Measurements from ENCODE around the gene ABCC4.

Gene ABCC4

GRCh38 chr13:95128045-95128643, 173.1 kb downstream of the ABCC4 start:
- in situ Hi-C loops (cut with HindIII; ENCODE audit: low sequenced_read_pairs): no loop called here

GRCh38 chr13:95124959-95125358, 176.3 kb downstream of the ABCC4 start:
- in situ Hi-C loops (cut with HindIII; ENCODE audit: low sequenced_read_pairs): no loop called here

- in situ Hi-C loops (cut with HindIII; ENCODE audit: low sequenced_read_pairs): no loop called here
Measured at GRCh38 chr13:95123726-95124125, 177.5 kb downstream of the ABCC4 start.

GRCh38 chr13:95122063-95122462, 179.2 kb downstream of the ABCC4 start:
- in situ Hi-C loops (cut with HindIII; ENCODE audit: low sequenced_read_pairs): no loop called here

- in situ Hi-C loops (cut with HindIII; ENCODE audit: low sequenced_read_pairs): no loop called here
Measured at GRCh38 chr13:95121516-95121915, 179.7 kb downstream of the ABCC4 start.

GRCh38 chr13:95120650-95121049, 180.6 kb downstream of the ABCC4 start:
- in situ Hi-C loops (cut with HindIII; ENCODE audit: low sequenced_read_pairs): no loop called here

GRCh38 chr13:95118541-95119324, 182.5 kb downstream of the ABCC4 start:
- in situ Hi-C loops (cut with HindIII; ENCODE audit: low sequenced_read_pairs): no loop called here

GRCh38 chr13:95117092-95117491, 184.2 kb downstream of the ABCC4 start:
- in situ Hi-C loops (cut with HindIII; ENCODE audit: low sequenced_read_pairs): no loop called here

- in situ Hi-C loops (cut with HindIII; ENCODE audit: low sequenced_read_pairs): no loop called here
Measured at GRCh38 chr13:95115525-95115924, 185.7 kb downstream of the ABCC4 start.

GRCh38 chr13:95113601-95114000, 187.7 kb downstream of the ABCC4 start:
- in situ Hi-C loops (cut with HindIII; ENCODE audit: low sequenced_read_pairs): no loop called here

- in situ Hi-C loops (cut with HindIII; ENCODE audit: low sequenced_read_pairs): no loop called here
Measured at GRCh38 chr13:95112883-95113282, 188.4 kb downstream of the ABCC4 start.

- in situ Hi-C loops (cut with HindIII; ENCODE audit: low sequenced_read_pairs): no loop called here
Measured at GRCh38 chr13:95111608-95112007, 189.6 kb downstream of the ABCC4 start.

GRCh38 chr13:95106562-95106961, 194.7 kb downstream of the ABCC4 start:
- in situ Hi-C loops (cut with HindIII; ENCODE audit: low sequenced_read_pairs): loop anchor here (5.0 kb wide), 1 partner anchor 36 kb away; no protein-coding TSS in a partner anchor

GRCh38 chr13:95100525-95101433, 200.5 kb downstream of the ABCC4 start:
- in situ Hi-C loops (cut with HindIII; ENCODE audit: low sequenced_read_pairs): no loop called here

- in situ Hi-C loops (cut with HindIII; ENCODE audit: low sequenced_read_pairs): no loop called here
Measured at GRCh38 chr13:95099541-95099940, 201.7 kb downstream of the ABCC4 start.

GRCh38 chr13:95098916-95099315, 202.3 kb downstream of the ABCC4 start:
- in situ Hi-C loops (cut with HindIII; ENCODE audit: low sequenced_read_pairs): no loop called here

- in situ Hi-C loops (cut with HindIII; ENCODE audit: low sequenced_read_pairs): no loop called here
Measured at GRCh38 chr13:95091755-95092154, 209.5 kb downstream of the ABCC4 start.

- in situ Hi-C loops (cut with HindIII; ENCODE audit: low sequenced_read_pairs): no loop called here
Measured at GRCh38 chr13:95087746-95088305, 213.4 kb downstream of the ABCC4 start.

GRCh38 chr13:95086761-95087160, 214.5 kb downstream of the ABCC4 start:
- in situ Hi-C loops (cut with HindIII; ENCODE audit: low sequenced_read_pairs): no loop called here

- in situ Hi-C loops (cut with HindIII; ENCODE audit: low sequenced_read_pairs): no loop called here
Measured at GRCh38 chr13:95083758-95084157, 217.5 kb downstream of the ABCC4 start.

- in situ Hi-C loops (cut with HindIII; ENCODE audit: low sequenced_read_pairs): no loop called here
Measured at GRCh38 chr13:95083066-95083465, 218.2 kb downstream of the ABCC4 start.
